Measurements from ENCODE around the gene TCF4.

TCF4 gene

DNA sequence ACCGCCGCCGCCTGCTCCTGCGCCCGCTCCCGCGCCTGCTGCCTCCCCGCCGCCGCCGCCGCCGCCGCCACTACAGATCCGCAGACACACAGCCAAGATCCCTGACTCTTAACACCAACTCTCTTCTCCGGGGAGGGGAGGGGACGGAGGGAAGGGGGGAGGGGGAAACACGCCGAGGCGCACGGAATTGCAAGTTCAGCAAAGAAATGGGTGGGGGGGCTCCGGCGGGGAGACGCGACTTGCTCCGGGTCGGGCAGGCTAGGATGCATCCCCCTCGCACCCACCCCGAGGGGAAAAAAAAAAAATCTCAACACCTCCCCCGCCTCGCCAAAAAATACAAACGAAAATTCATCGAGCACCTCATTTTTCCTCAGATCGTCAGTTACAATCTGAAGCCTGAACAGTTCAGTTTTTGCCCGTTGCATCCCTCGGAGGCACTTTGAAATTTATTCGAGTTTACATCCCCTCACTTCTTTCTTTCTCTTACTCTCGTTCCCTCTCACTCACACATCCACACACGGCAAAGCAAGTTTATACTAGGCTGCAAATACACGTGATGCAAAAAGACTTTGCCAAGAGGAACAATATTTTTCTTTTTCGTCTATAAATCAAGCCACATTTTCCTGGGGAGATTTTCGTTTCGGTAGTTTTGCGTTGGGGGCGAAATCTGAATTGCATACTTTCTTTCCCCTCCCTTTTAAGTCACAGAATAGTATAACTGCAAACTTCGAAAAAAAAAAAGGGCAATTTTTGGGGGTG is at the start of gene TCF4:
TSS of gene TCF4 (minus strand) at position 82 of the 759 bp plus-strand sequence. CDS start 1,076 bp downstream, outside the sequence.
- in situ Hi-C loops (cut with HindIII; ENCODE audit: low sequenced_read_pairs) = no loop called here

DNA sequence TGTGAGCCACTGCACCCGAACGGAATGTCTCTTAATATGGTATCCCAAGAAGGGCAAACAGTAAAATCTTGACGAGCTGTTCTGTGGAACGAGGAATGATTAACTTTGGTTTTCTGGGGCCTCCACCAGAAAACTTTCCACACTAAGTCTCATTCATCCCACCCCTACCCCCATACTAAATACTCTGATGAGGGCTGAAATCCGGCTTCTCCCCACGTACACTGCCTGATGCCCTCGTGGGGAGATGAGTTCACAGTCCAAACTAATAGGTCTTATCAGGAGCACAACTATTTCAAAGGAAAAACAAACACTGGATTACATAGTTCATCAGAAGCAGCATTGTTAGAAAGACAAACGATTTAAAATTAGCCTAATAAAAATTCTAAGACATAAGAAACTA is 49.2 kb upstream of the TCF4 start:
- in situ Hi-C loops (cut with HindIII; ENCODE audit: low sequenced_read_pairs) = no loop called here

DNA sequence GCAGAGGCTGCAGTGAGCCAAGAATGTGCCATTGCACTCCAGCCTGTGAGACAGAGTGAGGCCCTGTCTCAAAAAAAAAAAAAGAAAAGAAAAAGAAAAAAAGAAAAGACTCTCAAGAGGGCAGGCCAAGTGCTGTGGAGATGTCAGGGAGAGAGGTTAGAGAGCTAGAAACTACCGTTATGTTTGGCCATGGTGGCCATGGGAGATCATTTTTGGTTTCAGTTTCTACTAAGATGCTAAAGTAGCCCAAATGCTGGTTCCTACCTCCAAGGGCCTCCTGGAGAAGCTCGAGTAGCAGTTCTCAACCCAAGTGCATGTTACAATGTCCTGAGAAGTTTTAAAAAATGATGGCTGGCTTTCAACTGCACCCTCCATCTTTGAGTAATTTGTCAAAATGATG is 47.4 kb upstream of the TCF4 start:
- in situ Hi-C loops (cut with HindIII; ENCODE audit: low sequenced_read_pairs) = no loop called here

GRCh38 chr18:55634545-55634944 is 46.6 kb upstream of the TCF4 start:
- in situ Hi-C loops (cut with HindIII; ENCODE audit: low sequenced_read_pairs) = no loop called here

- in situ Hi-C loops (cut with HindIII; ENCODE audit: low sequenced_read_pairs) = no loop called here
Measured at GRCh38 chr18:55633032-55633431, 45.0 kb upstream of the TCF4 start.

DNA sequence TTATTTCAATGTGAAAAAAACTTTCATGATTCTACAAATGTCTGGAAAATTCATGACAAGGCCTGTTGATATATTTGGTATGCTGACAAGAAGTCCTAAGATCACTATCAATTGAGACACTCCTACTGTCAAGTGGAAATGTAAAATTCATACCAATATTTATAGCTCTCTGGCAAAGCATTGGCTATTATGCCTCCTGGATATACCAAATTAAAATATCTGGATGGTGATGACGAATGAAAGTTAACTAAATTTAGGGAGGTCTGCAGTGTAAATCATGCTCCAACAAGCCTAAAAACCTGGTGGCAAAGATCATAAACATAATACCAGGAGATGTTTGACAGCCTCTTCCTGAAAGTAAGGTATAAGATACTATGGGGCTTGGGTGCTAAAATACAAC is 41.1 kb upstream of the TCF4 start:
- in situ Hi-C loops (cut with HindIII; ENCODE audit: low sequenced_read_pairs) = no loop called here

- in situ Hi-C loops (cut with HindIII; ENCODE audit: low sequenced_read_pairs) = no loop called here
Measured at GRCh38 chr18:55627007-55627406, 39.0 kb upstream of the TCF4 start.

DNA sequence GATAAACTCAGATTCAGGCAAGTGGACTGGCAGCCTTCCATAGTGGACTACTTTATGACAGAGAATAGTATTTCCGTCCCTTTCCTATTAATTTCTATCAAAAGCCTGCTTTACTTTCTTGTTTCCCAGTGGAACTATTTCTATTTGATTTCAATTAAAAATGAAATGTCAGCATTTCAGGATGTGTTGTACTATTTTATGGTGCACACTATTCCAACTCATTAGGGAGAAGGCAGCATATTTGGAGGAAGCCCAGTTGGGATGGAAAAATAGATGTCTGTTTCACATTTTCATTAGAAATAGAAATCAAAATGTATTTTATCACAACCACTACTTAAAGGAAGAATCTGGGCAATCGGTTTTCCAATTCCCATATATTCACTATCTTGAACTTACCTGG is 37.9 kb upstream of the TCF4 start:
- in situ Hi-C loops (cut with HindIII; ENCODE audit: low sequenced_read_pairs) = no loop called here

DNA sequence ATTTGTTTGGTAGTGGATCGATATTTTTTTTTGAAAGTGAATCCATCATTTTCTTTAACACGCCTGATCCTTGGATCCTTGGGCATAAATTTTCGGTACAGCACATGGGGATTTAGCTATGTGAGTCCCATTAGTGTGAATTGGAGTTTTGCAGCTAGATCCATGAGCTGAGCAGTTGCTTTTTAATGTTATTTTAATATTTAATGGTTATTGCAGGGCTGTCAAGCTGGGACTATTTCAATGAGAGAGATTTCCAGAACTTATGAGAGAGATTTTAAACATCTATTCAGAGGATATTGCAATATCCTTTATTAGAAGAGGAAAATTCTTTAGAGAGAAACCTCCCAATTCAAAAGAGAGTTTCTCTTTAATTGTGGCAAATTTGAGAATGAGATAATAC is 35.6 kb upstream of the TCF4 start:
- in situ Hi-C loops (cut with HindIII; ENCODE audit: low sequenced_read_pairs) = no loop called here

DNA sequence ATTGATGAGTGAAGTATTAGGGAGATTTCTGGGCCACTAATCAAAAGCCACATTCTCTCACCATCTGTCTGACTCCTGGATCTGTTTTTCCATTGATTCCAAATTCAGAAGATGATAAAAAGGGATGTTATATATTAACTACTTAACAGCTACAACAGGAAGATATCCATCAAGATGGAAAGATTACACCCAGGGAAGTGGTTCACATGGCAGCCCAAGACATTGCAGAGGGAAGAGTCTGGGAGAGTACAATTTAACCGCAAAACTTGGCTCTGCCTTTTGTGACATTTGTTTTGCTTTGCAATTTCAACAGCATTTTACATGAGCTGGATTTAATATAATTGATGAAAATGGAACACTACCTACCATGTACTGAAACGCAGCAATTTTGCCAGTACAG is 22.5 kb upstream of the TCF4 start:
- in situ Hi-C loops (cut with HindIII; ENCODE audit: low sequenced_read_pairs) = no loop called here

DNA sequence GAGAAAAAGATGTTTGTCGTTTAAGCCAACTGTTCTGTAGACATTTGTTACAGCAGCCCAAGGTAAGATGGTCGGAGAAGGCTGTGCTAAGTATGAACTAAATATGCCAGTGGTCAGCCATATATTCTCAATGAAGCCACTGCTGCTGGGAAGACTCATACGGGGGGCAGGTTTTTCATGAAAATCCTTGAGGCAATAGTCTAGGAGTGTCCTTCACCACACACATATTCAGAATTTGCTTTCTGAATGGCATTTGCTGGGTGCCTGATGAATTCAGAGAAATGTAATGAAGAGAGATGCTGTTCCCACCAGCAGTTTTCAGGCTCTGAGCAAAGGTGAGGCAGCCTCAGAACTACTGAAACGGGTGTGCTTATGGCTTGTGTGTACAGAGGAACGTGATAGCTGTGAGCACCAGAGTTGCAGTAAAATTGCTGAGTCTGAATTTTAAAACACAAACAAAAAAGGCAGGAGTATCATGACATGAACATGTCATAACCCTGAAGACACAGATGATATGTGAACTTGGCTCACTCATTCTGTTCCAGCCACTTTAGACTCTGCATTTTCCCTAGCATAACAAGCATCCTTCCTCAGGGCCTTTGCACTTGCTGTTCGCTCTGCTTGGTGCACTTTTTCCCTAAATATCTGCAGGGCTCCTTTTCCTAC is 21.3 kb upstream of the TCF4 start:
- in situ Hi-C loops (cut with HindIII; ENCODE audit: low sequenced_read_pairs) = no loop called here

DNA sequence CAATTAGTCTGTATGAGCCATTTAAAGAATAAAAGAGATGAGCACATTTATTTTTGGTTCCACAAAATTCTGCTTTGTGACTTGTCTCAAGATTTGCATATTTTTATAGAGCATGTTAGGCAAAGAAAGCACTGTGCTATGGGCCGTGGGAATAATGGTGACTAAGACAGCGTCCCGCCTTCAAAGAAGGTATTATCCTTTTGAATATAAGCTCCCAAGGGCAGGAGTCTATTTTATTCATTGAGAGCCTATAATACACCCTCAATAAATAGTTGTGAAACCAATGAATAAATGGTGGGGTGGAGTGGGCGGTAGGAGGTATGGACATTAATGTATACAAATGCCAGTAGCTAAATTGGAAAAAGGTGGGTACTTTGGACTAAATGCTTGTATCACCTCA is 20.5 kb upstream of the TCF4 start:
- in situ Hi-C loops (cut with HindIII; ENCODE audit: low sequenced_read_pairs) = no loop called here

DNA sequence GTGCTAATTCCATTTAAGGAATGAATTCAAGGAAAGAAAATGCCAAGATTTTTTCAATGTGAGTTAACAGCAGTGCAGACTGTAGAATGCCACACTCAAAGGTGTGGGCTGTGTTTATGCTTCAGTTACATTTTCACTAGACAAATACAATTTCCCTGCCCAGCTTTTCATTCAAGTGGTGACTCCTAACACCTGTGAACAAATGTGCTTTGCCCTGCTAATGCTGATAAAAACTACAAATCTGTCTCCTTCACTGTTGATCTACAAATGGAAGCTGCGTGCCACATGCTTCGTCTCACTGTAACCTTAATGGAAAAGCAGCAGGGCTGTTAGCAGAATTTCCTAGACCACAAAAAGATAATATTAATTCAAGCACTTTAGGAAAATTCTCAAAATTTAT is 19.8 kb upstream of the TCF4 start:
- in situ Hi-C loops (cut with HindIII; ENCODE audit: low sequenced_read_pairs) = no loop called here

DNA sequence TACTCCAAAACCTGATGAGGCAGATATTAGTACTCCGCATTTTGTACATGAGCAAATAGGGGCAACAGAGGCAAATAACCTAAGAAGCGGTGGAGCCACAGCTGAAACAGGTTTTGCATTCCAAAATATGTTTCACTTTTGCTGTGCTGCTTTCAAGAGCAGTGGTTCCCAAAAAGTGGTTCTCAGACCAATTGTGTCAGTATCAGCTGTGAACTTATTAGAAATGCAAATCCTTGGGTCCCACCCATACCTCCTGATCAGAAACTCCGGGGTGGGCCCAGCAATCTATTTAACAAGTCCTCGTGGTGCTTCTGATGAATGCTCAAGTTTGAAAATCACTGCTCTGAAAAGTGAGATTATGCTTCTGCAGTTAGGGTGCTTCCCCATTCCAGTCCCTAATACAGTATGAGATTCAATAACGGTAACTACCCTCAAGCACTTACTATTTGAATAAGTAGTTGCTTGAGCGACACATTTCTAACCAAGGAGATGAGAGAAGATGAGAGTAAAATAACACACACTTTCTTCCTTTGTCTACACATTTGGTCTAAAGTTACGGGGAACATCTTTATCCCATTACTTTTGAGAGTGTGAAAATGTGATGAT is 17.8 kb upstream of the TCF4 start:
- in situ Hi-C loops (cut with HindIII; ENCODE audit: low sequenced_read_pairs) = no loop called here

DNA sequence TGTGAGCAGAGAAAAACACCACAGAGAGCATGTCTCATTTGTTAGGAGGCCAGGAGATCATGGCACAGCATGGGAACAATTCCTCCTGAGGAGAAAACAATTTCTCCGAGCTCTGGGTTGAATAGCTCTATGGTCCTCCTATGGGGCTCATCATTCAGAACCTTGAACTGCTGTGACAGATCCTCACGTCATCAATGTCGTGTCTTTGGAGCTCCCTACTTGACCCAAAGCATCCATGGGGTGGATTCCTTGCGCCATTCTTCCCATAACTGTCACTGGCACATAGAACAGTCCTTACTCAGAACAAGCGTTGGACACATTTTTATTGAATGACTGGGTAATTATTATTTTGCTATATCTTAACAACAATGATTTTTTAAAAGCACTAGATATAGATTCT is 15.8 kb upstream of the TCF4 start:
- in situ Hi-C loops (cut with HindIII; ENCODE audit: low sequenced_read_pairs) = no loop called here

GRCh38 chr18:55593888-55594287 is 5.9 kb upstream of the TCF4 start:
- in situ Hi-C loops (cut with HindIII; ENCODE audit: low sequenced_read_pairs) = no loop called here

GRCh38 chr18:55592572-55592971 is 4.6 kb upstream of the TCF4 start:
- in situ Hi-C loops (cut with HindIII; ENCODE audit: low sequenced_read_pairs) = no loop called here

DNA sequence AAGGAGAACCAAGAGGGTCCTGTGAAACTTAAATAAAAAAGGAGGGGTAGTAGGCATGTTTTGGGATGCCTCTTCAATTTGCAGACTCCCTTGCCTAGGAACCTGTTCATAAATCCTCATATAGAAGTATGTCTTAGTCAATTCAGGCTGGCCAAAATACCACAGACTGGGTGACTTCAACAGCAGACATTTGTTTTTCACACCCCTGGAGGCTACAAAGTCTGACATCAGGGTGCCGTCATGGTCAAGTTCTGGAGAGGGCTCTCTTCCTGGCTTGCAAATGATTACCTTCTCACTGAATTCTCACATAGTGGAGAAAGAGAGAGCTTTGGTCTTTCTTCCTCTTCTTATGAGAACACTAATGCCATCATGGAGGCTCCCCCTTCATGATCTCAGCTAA is 4.1 kb upstream of the TCF4 start:
- in situ Hi-C loops (cut with HindIII; ENCODE audit: low sequenced_read_pairs) = no loop called here

DNA sequence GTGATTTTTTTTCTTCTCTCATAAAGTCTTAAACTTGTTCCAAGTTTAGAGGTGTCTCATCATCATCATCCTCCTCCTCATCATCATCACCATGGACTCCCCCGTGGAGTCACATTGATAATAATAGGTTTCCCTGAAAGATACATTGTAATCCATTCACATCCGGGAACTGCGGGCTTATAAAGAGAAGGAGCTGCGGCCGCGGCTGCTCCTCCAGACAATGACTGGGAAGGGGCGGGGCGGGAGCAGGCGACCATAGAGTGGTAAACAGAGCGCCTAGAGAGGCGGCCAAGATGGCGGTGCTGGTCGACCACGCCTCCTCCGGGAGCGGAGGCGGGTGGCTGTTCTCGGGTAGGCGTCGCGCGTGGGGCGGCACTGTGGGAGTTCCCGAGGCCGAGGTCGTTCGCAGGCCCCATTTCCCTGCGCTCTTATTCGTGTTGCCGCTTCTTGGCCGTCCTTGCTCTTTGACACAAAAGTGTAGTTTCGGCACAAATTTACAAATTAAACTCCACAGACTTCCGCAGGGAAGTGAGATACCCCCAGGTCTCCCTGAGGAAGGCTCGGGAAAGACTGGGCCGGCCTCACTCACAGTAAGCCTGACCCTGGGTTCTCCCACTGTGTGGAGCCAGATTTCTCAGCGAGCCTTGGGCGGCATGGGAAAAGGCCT is 1.8 kb upstream of the TCF4 start:
- in situ Hi-C loops (cut with HindIII; ENCODE audit: low sequenced_read_pairs) = no loop called here

DNA sequence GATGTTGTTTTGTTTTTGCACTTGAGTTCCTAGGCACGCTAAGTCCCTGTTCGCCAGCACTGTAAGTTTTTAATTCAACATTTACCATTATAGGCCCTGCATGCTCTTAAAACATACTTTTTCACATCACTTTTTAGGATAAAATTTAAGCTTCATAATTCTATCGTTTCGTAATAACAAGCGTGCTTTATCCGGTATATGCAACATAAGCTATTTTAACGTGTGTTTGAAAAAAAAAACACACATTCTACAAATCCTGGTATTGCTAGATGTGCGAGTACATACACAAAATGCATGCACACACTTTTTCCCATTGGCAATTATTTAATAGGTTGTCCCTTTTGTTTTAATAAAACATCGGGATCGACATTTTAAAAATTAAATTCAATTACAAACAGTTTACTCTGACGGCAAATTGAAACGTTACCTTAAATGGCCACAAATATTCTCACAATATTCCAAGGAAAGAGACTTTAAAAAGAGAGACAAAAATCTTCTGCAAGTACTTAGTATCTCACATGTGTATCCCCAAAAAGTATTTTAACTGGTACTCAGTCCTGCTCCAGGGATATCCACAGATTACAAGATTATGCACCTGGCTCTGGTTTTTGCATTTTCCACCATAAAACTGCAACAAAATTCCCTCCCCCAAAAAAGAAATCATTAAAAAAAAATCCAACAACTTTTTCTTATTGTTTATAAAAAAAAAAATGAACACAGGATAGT is 1.0 kb upstream of the TCF4 start:
- in situ Hi-C loops (cut with HindIII; ENCODE audit: low sequenced_read_pairs) = no loop called here

All from DLD1 (cell line).